GM06990 (cell line): Measurements from ENCODE around the gene YRDC.

ENCODE experiments used
- DNase-seq: peaks from one replicate; pipeline ENCODE4 v3.0.0-alpha.2; 2011; ENCODE audit not compliant: insufficient read length; ENCODE audit errors: extremely low read depth
- H3K27me3 ChIP-seq: replicated peaks from 2 replicates; pipeline ENCODE4 v1.6.0; 2011; ENCODE audit warnings: low read length; ENCODE audit not compliant: control insufficient read depth, insufficient read depth
- H3K36me3 ChIP-seq: 2 replicates; pipeline ENCODE4 v1.5.1; 2011; ENCODE audit warnings: low read length; ENCODE audit not compliant: control insufficient read depth, insufficient read depth
- H3K4me3 ChIP-seq: replicated peaks from 2 replicates; pipeline ENCODE4 v1.5.1; 2011; ENCODE audit warnings: low read depth, mild to moderate bottlenecking, control low read depth, low read length
- TF ChIP-seq, protein P1 (sequence below): IDR thresholded peaks from 2 replicates; pipeline ENCODE4 v1.5.1; 2011; ENCODE audit warnings: low read length, control low read depth, mild to moderate bottlenecking, inconsistent platforms; ENCODE audit not compliant: insufficient read depth, poor library complexity, severe bottlenecking

YRDC gene

DNA sequence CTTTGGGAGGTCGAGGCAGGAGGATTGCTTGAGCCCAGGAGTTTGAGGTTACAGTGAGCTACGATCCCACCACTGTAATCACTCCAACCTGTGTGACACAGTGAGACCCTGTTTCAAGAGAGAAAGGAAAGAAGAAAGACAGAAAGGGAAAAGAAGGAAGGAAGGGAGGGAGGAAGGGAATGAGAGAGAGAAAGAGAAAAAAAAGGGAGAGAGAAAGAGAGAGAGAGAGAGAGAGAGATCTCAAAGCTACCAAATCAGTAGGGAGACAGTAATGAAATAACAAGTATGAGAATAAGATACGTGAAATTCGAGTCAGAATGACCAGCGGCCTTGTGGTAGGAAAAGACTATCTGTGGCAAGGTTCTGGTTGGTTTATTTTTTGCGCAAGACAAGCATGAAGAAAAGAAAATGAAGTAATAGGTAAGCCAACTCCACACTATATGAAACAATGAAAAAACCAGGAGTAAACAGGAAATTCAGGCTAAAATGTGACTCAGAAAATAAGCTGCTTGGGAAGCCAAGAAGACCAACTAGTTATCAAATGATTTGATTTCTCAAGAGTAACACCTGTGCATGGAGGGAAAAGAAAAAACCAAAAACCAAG, 42.4 kb upstream of the YRDC start:
- TF ChIP-seq, protein P1, sequence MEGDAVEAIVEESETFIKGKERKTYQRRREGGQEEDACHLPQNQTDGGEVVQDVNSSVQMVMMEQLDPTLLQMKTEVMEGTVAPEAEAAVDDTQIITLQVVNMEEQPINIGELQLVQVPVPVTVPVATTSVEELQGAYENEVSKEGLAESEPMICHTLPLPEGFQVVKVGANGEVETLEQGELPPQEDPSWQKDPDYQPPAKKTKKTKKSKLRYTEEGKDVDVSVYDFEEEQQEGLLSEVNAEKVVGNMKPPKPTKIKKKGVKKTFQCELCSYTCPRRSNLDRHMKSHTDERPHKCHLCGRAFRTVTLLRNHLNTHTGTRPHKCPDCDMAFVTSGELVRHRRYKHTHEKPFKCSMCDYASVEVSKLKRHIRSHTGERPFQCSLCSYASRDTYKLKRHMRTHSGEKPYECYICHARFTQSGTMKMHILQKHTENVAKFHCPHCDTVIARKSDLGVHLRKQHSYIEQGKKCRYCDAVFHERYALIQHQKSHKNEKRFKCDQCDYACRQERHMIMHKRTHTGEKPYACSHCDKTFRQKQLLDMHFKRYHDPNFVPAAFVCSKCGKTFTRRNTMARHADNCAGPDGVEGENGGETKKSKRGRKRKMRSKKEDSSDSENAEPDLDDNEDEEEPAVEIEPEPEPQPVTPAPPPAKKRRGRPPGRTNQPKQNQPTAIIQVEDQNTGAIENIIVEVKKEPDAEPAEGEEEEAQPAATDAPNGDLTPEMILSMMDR: no peak
- DNase-seq: no peak
- peaks cover 6% of the 10 kb centered on the region for H3K36me3 ChIP-seq
- H3K4me3 ChIP-seq: no peak overlapping the region
- no peaks in the 10 kb centered on the region for H3K27me3 ChIP-seq

DNA sequence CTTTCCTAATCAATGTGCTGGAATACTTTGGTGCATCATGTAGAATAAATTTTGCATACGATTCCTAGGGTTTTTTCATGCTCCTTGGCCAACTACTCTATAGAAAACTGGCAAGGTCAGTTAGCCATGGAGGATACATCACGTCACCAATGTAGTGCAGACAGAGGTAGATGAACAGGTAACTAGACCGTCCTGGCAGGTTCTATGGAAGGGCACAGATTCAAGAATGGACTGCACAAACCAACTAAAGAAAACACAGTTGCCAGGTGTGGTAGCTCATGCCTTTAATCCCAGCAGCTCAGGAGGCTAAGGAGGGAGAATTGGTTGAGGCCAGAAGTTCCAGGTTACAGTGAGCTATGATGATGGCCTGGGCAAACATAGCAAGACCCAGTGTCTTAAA, 41.5 kb upstream of the YRDC start:
- TF ChIP-seq, protein P1: no peak
- Histone ChIP-seq H3K36me3 (peaks cover 6% of the 10 kb centered on the region), H3K4me3 (no peak overlapping the region), H3K27me3 (no peaks in the 10 kb centered on the region)
- DNase-seq: no peak

DNA sequence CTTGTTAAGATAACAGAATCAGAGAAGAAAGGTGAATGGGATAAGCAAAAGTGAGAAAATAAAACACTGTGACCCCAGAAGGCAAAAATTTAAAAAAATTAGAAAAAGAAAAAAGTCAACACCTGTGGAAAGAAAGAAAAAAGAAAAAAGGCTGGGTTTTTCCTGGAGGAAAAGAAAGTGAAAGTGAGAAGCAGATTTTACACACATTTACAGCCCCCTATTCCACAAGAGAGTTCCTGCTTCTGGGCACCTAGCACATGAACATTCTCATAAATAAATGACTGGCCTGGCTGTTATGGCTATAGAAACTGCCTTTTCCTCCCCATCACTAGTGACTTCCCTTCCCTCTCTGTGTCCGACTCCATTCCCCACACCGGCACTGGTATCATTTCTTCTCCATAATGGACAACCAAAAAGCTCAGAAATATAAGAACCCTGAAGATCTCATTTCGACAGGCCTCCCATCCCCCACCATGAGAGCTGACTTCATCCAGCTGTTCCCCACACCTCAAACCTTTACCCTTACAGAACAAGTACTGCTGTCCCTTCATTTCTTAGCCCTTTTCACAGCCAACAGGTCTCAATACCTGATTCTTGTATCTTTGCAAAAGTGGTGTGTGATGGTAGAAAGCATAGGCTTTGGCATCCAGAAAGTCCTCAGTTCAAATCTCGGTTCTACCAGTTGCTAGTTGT, 38.8 kb upstream of the YRDC start:
- Histone ChIP-seq H3K27me3 (no peaks in the 10 kb centered on the region), H3K4me3 (peak overlapping the region; percentile 4; the same call in 1 of the 2 replicates), H3K36me3 (peaks cover 3% of the 10 kb centered on the region)
- TF ChIP-seq, protein P1: no peak
- DNase-seq: no peak

DNA sequence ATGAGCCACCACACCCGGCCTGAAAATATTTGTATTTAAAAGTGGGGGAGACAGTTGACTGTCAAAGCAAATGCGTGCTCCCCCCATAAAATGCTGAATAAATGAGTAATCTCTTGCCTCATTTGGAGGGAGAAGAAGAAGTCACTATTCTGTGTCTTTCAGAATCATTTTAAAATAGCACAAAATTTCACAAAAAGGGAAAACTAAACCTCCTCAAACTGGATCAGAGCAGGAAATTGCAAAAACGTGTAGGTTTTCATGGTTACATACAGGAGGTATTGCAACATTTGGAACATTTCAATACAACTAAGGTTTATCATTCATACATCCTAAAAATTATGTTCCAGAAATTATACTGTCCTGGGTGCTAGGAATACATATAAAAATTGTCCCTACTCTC, 37.8 kb upstream of the YRDC start:
- Histone ChIP-seq H3K27me3 (no peaks in the 10 kb centered on the region), H3K4me3 (no peak overlapping the region), H3K36me3 (peaks cover 5% of the 10 kb centered on the region)
- no peak for DNase-seq
- TF ChIP-seq, protein P1: no peak

DNA sequence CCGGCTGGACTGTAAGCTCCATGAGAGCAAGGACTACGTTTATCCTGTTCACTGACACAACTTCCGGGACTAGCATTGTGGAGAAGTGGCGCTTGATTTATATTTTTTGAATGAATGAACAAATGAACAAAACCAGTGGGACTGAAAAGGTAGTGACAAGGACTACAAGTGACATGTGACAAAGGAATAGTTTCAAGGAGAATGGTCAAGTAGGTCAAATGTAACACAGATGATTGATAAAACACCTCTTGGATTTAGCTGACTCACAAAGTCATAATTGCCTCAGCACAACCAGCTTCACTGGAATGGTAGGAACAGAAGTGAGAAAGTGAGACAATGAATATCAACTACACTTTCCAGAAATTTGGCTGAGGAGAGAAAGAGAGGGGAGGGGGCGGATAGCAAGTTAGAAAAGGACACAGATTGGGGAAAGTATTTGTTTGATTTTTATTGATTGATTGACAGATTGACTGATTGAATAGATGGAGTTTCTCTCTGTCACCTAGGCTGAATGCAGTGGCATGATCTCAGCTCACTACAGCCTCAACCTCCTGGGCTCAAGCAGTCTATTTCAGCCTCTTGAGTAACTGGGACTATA, 37.1 kb upstream of the YRDC start:
- TF ChIP-seq, protein P1: no peak
- H3K27me3 ChIP-seq: no peaks in the 10 kb centered on the region
- no peak for DNase-seq
- H3K36me3 ChIP-seq: peaks cover 5% of the 10 kb centered on the region
- no peak overlapping the region for H3K4me3 ChIP-seq
